GM21360 (cell line): ENCODE data around the gene ST3GAL2.
"Not testable (repeated sequence)": the region's sequence is repeated elsewhere in the genome, so short reads cannot be mapped to it uniquely, and the experiment has no call there.

Experiments used
- ATAC-seq: cut with Tn5 transposase; IDR thresholded peaks from one replicate; pipeline ENCODE4 v1.9.1; 2021; ENCODE audit warnings: mild to moderate bottlenecking, moderate library complexity; ENCODE audit not compliant: unreplicated experiment

ST3GAL2 gene

DNA sequence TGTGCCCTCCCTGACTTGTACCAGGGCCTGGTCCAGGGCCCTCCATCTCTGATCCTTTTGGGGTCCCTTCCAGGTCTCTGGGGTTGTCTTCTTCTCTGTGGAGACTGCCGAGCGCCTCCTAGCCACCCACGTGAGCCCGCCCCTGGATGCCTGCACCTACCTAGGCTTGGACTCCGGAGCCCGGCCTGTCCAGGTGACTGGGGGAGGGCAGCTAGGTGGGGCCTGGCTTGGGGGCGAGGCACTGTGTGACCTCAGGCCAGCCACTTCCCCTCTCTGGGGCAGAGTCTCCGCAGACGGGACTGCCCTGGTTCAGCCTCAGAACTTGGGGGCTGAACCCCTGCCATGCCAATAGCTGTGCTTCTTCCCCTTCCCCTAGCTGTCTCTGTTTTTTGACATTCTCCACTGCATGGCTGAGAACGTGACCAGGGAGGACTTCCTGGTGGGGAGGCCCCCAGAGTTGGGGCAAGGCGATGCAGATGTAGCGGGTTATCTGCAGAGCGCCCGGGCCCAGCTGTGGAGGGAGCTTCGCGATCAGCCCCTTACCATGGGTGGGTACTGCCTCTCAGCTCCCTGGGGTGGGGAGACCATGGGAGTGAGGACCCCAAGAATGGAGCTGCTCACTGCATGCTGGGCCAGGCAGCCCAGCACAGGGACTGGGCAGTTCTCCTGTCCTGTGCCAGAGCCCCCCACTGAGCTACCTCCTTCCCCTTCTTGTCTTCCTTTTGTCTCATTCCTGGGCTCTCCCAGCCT, 30.1 kb upstream of the ST3GAL2 start:
- no peak for ATAC-seq

DNA sequence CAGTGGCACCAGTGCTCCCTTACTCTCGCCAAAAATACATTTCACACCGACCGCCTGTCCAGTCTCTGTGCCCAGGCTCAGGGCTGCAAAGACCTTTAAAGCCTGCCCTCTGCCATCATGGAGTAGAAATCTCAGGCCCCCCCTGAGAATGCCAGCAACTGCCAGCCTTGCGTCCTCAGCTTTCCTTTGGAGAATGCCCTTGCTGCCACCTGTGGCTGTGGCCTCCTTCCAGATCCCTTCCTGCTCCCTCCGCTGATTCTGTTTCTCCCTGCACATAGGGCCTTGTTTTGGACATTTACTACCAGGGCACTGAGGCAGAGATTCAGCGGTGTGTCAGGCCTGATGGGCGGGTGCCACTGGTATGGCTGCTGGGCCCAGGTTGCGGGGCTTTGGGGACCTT, 28.7 kb upstream of the ST3GAL2 start:
- no peak for ATAC-seq

DNA sequence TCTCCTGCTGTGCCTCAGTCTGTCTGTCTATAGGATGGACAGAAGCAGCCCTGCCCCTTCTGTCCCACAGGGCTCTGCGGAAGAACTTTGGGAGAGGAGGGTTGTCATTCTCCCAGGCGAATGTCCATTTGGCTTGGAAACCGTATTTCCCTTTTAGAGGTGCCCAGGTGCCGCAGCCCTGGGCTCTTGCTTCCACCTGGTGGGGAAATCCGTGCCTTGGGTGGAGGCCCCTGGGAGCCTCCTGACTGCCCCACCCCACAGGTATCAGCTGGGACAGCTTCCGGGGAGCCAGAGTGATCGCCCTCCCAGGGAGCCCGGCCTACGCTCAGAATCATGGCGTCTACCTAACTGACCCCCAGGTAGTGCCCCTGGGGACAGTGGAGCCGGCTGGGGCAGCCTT, 28.2 kb upstream of the ST3GAL2 start:
- no peak for ATAC-seq

DNA sequence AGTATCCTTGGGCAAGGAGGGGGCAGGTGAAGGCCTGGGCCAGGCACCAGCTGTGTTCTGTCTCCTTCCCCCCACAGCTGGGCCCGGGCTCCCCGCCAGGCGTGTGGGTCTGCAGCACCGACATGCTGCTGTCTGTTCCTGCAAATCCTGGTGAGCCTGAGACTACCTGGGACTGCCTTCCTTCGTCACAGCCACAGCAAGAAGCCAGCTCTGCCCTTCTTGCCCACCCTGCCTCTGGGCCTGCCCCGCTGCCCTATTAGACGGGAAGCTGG, 27.8 kb upstream of the ST3GAL2 start:
- no peak for ATAC-seq

DNA sequence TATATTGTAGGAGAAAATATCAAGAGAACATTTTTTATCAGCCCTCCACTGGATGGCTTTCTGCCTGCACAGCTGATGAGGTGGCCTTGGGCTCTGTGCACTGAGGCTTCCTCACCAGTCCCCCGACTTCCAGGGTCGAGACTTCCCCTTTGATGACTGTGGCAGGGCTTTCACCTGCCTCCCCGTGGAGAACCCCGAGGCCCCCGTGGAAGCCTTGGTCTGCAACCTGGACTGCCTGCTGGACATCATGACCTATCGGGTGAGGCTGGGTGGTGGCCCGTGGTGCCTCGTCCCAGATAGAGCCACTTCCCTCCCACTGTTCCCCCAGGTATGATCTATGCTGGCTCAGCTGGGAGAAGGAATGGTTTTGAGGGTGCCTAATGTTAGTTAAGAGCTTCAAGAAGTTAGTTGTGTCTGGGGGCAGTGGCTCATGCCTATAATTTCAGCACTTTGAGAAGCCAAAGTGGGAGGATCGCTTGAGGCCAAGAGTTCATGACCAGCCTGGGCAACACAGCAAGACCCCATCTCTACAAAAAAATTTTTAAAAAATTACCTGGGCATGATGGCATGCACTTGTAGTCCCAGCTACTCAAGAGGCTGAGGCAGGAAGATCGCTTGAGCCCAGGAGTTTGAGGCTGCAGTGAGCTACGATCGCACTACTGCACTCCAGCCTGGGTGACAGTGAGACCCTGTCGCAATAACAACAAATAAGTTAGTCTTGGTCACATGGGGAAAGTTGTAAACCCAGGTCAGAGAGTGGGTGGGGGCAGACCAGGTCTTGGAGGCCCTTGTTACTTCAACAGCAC, 27.3 kb upstream of the ST3GAL2 start:
- no peak for ATAC-seq

DNA sequence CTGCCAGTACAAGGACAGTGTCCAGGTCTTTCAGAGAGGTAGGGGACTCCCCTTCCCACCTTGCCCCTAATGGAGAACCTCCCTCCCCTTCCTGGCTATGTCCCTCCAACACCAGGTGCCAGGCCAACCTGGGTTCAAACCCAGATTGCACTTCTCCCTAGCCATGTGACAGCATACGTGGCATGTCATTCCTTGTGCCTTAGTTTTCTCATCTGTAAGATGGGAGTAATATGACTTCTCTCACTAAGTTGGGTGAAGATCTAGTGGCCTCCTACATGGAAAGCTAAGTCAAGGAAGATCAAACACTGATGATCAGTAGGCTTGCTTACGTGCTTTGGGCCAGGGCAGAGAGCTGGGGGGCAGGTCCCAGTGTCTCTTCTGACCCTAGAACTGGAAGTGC, 24.3 kb upstream of the ST3GAL2 start:
- ATAC-seq: no peak

DNA sequence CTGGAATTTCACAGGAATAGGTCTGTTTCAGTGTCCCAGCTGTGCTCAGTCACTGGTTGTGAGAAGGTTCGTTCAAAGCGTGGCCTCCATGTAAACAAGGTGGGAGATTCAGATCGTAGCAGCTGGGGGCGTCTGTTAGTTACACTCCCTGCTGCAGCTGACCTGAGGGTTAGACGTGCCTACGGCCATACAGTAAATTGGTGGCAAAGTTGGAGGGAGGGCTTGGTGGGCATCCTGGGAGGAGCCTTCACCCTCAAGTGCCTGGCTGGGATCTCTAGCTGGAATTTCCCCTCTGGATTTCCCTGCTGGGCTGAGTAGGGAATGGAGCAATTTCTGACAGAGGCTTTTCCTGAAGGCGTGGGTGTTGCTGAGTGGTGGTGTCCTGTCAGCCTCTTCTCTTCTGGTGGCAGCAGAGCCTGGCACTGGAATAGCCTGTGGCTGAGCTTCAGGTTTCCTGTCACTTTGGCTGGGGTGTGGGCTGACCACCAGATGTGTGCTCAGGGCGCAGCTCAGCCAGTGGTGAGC, 21.9 kb upstream of the ST3GAL2 start:
- no peak for ATAC-seq

DNA sequence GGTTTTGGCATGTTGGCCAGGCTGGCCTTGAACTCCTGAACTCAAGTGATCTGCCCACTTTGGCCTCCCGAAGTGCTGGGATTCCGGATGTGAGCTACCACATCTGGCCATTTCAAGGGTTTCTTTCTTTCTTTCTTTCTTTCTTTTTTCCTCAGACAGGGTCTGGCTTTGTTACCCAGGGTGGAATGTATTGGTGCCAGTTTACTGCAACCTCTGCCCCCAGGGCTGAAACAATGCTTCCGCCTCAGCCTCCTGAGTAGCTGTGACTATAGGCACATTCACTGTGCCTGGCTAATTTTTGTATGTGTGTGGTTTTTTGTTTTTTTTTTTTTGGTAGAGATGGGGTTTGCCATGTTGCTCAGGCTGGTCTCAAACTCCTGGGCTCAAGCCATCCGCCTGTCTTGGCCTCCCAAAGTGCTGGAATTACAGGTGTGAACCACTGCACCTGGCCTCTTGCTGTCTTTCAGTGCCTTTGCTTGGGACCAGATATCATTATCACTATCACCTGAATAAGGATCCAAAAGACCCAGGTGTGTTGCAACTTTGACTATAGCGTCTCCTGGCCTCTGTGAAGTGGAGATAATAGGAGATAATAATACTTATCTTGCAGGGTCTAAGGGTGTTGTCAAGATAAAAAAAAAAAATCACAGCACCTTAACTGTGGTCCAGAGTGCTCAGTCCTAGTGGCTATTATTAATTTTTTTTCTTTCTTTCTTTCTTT, 18.7 kb upstream of the ST3GAL2 start:
- ATAC-seq: no peak

DNA sequence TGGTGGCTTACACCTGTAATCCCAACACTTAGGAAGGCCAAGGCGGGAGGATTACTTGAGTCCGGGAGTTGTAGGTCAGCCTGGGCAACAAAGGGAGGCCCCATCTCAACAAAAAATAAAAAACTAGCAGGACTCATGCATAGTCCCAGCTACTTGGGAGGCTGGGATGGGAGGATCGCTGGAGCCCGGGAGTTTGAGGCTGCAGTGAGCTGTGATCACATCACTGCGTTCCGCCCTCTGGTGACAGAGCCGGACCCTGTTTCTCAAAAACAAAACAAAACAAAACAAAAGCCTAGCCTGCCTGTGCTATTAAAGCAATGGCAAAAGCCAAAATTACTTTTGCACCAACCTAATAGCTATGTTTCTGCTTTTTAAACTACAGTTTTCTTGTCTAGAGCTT, 17.0 kb upstream of the ST3GAL2 start:
- ATAC-seq: no peak

DNA sequence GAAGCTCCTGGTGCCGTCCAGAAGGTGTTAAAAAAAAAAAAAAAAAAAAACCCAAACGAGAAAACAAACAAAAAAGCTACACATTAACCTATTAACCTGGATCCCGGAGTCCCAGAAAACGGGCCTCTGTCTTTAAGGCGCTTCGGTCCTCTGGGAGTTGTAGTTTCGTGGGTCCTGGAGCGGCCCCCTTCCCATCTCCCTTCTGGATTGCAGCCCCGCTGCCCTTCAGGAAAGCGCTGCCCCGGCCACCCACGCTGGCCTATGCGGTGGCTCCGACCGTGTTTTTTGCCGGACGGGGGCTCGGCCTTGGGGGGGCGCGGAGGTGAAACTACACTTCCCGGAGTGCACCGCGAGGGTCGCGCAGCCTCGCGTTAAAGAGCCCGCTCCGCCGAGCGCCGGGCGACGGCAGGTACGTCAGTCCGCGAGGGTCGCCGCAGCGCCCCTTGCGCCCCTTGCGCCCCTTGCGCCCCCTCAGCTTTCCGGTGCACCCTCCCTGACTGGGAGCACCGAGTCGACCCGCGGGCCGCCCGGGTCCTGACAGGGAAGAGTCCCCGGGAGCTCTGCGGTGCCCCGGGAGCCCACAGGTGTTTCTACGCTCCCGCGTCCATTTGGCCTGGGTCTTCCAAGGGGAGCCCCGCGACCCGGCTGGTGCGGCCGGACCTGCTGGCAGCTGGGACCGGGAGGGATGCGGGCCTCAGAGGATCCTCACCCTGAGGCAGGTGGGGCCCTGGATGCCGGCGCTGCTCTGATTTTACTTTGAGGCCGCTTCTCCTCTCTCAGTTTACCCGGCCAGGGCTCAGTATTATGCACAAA, 15.5 kb upstream of the ST3GAL2 start, which contains the start of gene FCSK:
FCSK (plus strand) TSS at position 374 of the 813 bp plus-strand sequence. CDS start 8,596 bp downstream, outside the sequence.
- peak; percentile 78 for ATAC-seq

DNA sequence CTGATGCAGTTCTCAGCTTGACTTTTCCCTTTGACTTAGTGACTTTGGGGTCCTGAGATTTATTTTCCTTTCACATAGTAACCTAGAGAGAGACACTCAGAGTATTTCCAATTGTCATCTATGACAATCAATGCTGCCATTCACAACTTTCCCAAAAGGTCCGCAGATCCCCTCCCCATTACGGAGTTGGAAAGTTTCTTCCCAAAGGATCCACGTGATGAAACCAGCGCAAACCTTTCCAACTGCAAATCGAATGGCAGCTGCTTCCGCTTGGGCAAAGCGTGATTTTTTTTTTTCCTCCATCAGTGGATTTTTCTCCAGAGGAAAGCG, 15.0 kb upstream of the ST3GAL2 start:
- no peak for ATAC-seq

DNA sequence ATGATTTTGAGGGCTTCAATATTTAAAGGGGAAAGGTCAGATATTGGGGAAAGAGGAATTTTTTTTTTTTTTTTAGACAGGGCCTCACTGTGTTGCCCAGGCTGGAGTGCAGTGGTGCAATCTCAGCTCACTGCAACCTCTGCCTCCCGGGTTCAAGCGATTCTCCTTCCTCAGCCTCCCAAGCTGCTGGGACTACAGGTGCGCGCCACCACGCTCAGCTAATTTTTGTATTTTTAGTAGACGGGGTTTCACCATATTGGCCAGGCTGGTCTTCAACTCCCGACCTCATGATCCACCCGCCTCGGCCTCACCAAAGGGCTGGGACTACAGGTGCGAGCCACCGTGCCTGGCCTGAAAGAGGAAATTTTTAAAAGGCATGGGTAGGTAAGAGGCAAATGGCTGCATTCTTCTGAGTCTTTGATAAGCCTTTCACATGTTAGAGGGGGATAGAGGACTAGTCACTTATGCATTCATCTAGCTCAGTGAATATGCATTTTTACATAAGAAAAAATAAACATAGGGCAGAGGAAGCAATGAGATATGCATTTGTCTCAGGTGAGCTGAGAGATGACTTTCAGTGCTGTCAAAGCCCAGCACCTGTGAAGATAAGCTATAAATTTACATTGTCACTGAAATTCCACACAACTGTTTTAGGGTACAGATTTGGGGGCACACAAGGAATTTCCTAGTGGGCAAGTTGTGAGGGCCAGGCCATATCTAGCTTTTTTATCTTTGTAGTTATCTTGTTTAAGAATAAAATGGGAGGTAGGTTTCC, 14.4 kb upstream of the ST3GAL2 start:
- no peak for ATAC-seq

DNA sequence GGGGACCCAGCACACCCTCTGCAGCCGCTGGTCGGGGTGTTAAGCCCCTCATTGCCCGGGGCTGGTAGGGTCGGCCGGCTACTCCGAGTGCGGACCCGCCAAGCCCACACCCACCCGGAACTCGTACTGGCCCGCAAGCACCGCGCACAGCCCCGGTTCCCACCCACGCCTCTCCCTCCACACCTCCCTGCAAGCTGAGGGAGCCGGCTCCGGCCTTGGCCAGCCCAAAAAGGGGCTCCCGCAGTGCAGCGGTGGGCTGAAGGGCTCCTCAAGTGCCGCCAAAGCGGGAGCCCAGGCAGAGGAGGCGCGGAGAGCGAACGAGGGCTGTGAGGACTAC, 12.1 kb upstream of the ST3GAL2 start:
- not testable (repeated sequence) for ATAC-seq

DNA sequence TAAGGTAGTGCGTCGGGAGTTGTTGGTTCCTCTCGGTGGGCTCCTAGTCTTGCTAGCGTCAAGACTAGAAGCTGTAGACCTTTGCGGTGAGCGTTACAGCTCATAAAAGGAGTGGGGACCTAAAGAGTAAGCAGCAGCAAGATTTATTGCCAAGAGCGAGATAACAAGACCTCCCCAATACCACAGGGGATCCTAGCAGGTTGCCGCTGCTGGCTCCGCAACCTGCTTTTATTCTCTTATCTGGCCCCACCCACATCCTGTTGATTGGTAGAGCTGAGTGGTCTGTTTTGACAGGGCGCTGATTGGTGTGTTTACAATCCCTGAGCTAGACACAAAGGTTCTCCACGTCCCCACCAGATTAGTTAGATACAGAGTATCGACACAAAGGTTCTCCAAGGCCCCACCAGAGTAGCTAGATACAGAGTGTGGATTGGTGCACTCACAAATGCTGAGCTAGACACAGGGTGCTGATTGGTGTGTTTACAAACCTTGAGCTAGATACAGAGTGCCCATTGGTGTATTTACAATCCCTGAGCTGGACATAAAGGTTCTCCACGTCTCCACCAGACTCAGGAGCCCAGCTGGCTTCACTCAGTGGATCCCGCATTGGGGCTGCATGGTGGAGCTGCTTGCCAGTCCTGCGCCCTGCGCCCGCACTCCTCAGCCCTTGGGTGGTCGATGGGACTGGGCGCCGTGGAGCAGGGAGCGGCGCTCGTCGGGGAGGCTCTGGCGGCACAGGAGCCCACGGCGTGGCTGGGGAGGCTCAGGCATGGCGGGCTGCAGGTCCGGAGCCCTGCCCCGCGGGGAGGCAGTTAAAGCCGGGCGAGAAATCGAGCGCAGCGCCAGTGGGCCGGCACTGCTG, 11.5 kb upstream of the ST3GAL2 start:
- not testable (repeated sequence) for ATAC-seq

DNA sequence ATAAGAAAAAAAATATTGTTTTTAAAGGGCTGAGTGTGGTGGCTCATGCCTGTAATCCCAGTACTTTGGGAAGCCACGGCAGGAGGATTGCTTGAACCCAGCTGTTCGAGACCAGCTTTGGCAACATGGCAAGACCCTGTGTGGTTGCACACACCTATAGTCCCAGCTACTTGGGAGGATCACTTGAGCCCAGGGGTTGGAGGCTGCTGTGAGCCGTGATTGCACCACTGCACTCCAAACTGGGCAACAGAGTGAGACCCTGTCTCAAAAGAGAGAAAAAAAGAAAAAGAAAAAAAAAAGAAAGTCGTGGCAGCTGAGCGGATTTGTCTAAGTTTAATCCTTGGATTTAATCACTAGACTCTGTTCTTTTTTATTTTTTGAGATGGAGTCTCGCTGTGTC, 9.2 kb upstream of the ST3GAL2 start:
- no peak for ATAC-seq

DNA sequence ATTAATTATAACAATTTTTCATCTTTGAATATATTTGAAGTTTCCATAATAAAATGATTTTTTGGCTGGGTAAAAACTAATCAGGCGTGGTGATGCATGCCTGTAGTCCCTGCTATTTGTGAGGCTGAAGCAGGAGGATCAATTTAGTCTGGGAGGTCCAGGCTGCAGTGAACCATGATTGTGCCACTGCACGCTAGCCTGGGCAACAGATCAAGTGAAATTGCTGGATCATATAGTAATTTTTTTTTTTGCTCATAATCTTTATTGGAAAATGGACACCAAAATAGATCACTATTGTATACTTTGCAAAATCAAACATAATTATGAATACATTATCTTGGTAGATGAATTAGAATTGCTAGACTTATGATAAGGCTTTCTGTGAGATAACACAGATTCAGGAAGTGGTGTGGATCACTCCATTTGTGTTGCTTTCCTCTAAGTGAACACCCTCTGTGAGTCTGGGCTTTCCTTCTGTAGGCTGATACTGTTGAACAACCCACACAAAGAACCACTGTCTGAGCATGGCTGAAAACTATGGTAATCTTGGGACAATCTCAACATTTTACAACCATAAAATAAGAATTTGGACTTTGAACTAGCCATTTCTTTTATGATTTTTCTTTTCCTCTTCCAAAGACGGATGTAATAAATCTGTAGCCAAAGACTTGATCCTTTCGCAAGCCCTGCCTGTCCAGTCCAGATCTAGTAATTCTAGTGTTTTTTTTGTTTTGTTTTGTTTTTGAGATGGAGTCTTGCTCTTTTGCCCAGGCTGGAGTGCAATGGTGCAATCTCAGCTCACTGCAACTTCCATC, 5.6 kb upstream of the ST3GAL2 start:
- ATAC-seq: no peak

DNA sequence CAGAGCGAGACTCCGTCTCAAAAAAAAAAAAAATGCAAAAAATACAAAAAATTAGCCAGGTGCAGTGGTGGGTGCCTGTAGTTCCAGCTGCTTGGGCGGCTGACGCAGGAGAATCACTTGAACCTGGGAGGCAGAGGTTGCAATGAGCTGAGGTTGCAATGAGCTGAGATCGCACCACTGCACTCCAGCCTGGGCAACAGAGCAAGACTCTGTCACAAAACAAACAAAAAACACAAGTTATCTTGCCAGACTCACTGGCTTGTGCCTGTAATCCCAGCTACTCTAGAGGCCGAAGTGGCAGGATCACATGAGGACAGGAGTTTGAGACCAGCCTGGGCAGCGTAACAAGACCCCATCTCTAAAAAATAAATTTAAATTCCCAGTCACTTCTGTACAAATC, 3.4 kb upstream of the ST3GAL2 start:
- ATAC-seq: no peak

DNA sequence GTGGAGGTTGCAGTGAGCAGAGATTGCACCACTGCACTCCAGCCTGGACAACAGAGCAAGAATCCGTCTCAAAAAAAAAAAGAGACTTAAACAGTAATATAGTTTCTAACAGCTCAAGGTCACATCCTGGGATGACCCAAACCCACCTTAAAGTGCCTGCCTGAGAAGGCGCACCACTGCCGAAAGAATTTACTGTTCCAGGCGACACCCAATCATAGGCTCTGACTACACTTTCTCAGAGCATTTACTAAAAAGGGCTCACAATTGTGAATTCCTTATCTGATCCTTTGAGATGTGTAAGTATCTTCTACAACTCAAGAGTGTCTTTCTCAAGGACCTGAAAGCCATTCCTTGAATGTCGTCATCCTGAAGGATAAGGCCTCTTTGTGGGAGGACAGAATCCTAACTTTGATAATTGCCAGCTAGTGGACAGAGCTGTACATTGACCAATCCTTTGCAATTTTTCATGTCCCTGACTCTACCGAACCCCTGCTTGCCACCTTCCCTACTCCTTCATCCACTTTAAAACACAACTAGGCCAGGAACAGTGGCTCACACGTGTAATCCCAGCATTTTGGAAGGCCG, 2.6 kb upstream of the ST3GAL2 start:
- no peak for ATAC-seq
